Trophoblast cell (in vitro differentiated cells and primary cell): ENCODE results near the gene RELT.

Experiments
- DNase-seq, 2 donors: peaks; one replicate each; pipeline ENCODE4 v3.0.0-alpha.2; 2016
- H2AFZ ChIP-seq: 2 replicates; pipeline ENCODE4 v1.6.1; 2013; ENCODE audit warnings: low read length, moderate library complexity, mild to moderate bottlenecking; ENCODE audit not compliant: insufficient read depth, poor library complexity
- H2AK5ac ChIP-seq: 2 replicates; pipeline ENCODE4 v1.6.1; 2013; ENCODE audit warnings: mild to moderate bottlenecking, low read length
- H2BK120ac ChIP-seq: 2 replicates; pipeline ENCODE4 v1.6.1; 2013; ENCODE audit warnings: low read length, mild to moderate bottlenecking, moderate library complexity; ENCODE audit not compliant: insufficient read depth, poor library complexity
- H2BK12ac ChIP-seq: 2 replicates; pipeline ENCODE4 v1.6.1; 2013; ENCODE audit warnings: mild to moderate bottlenecking, low read length, moderate library complexity
- H2BK5ac ChIP-seq: 2 replicates; pipeline ENCODE4 v1.6.1; 2013; ENCODE audit warnings: low read length, low read depth, moderate library complexity, mild to moderate bottlenecking; ENCODE audit not compliant: poor library complexity
- H3K14ac ChIP-seq: 2 replicates; pipeline ENCODE4 v1.6.1; 2013; ENCODE audit warnings: mild to moderate bottlenecking, low read length
- H3K18ac ChIP-seq: 2 replicates; pipeline ENCODE4 v1.6.1; 2013; ENCODE audit warnings: mild to moderate bottlenecking, low read length
- H3K23ac ChIP-seq: 2 replicates; pipeline ENCODE4 v1.6.1; 2013; ENCODE audit warnings: low read length
- H3K27ac ChIP-seq: 2 replicates; pipeline ENCODE4 v1.5.1; 2013; ENCODE audit warnings: low read depth, mild to moderate bottlenecking, inconsistent platforms, low read length, moderate library complexity
- H3K27me3 ChIP-seq: 2 replicates; pipeline ENCODE4 v1.6.1; 2013; ENCODE audit warnings: inconsistent platforms, mild to moderate bottlenecking, low read length, moderate library complexity; ENCODE audit not compliant: insufficient read depth
- H3K36me3 ChIP-seq, 2 experiments: 1 replicate in 1 of 2; 2 replicates in 1 of 2; pipeline ENCODE4 v1.6.1; 2013; ENCODE audit warnings: low read length in 2 of 2, mild to moderate bottlenecking in 2 of 2, moderate library complexity in 1 of 2; ENCODE audit not compliant: insufficient read depth in 2 of 2, control insufficient read depth in 1 of 2
- H3K4ac ChIP-seq: 2 replicates; pipeline ENCODE4 v1.6.1; 2013; ENCODE audit warnings: low read depth, mild to moderate bottlenecking, low read length, moderate library complexity
- H3K4me1 ChIP-seq, 2 experiments: 1 replicate in 1 of 2; 2 replicates in 1 of 2; pipeline ENCODE4 v1.6.1; 2013; ENCODE audit warnings: low read length in 2 of 2, mild to moderate bottlenecking in 2 of 2, moderate library complexity in 1 of 2; ENCODE audit not compliant: insufficient read depth in 2 of 2, control insufficient read depth in 1 of 2
- H3K4me2 ChIP-seq: 2 replicates; pipeline ENCODE4 v1.6.1; 2013; ENCODE audit warnings: inconsistent platforms, mild to moderate bottlenecking, low read length, moderate library complexity
- H3K4me3 ChIP-seq: 2 replicates; pipeline ENCODE4 v1.5.1; 2013; ENCODE audit warnings: mild to moderate bottlenecking, low read depth, low read length, inconsistent platforms
- H3K79me1 ChIP-seq: one replicate; pipeline ENCODE4 v1.6.1; 2013; ENCODE audit warnings: low read length
- H3K79me2 ChIP-seq: 2 replicates; pipeline ENCODE4 v1.6.1; 2013; ENCODE audit warnings: low read length, mild to moderate bottlenecking; ENCODE audit not compliant: control insufficient read depth, insufficient read depth, poor library complexity
- H3K9ac ChIP-seq: 2 replicates; pipeline ENCODE4 v1.6.1; 2013; ENCODE audit warnings: mild to moderate bottlenecking, low read length
- H3K9me3 ChIP-seq: 2 replicates; pipeline ENCODE4 v1.6.1; 2013; ENCODE audit warnings: low read depth, mild to moderate bottlenecking, control low read depth, inconsistent platforms, low read length; ENCODE audit not compliant: insufficient read depth
- H4K12ac ChIP-seq: 2 replicates; pipeline ENCODE4 v1.6.1; 2013; ENCODE audit warnings: low read depth, mild to moderate bottlenecking, low read length, moderate library complexity
- H4K8ac ChIP-seq: 2 replicates; pipeline ENCODE4 v1.6.1; 2013; ENCODE audit warnings: low read depth, mild to moderate bottlenecking, low read length, moderate library complexity
- H4K91ac ChIP-seq: one replicate; pipeline ENCODE4 v1.6.1; 2013; ENCODE audit warnings: low read depth, mild to moderate bottlenecking, low read length, moderate library complexity
- WGBS: extraction: QIAGEN DNeasy Blood & Tissue Kit; methylation state at CpG from one replicate; pipeline ENCODE4 v1.1.7; 2013; ENCODE audit warnings: missing lambda C conversion rate; ENCODE audit not compliant: insufficient read length, insufficient coverage; ENCODE audit errors: extremely low coverage; 5-methylcytosine and 5-hydroxymethylcytosine counted together

The RELT gene

DNA sequence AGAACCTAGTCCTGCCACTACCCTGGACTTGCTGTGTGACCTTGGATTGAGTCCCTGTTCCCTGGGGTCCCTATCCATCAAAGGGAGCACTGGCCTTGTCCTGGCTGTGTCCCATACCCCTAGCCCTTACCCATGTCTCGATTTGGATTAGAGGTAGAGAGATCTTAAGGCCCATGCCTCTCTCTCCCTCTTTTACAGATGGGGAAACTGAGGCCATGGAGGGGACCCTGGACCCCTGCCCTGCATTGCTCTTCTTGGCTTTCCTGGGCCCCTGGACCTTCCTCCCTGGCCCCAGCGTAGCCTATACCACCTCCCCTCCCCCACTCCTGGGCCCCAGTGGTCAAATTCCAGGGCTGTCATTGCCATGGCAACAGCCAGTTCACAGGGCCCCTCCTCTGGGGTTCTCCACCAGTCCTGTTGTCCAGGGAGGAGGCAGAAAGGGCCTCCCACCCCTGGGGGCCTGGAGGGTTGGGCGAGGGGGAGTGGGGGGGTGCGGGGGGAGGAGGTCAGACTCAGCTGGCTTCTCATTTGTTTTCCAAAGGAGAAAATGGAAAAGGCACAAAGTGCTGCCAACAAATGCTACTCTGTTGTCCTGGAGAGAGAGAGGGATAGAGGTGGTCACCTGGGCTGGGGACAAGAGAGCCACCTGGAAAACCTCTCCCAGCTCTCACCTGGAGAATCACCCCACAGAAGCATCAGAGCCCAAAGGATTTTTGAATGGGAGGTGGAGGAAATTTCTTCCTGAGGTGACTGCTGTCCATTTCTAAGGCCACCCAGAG is 44.9 kb upstream of the RELT start:
- DNase-seq: no peak
- peak overlapping the region; percentile 75 for H3K27ac ChIP-seq
- peaks cover 35% of the 10 kb centered on the region for H3K79me1 ChIP-seq
- H2BK120ac ChIP-seq: peak overlapping the region; percentile 92
- H2AFZ ChIP-seq: peak overlapping the region; percentile 14
- H3K4me2 ChIP-seq: peak overlapping the region; percentile 55
- H3K4me1 ChIP-seq: peaks cover 58 to 62% of the 10 kb centered on the region in 2 experiments
- no peak overlapping the region for H3K4me3 ChIP-seq
- H3K27me3 ChIP-seq: no peaks in the 10 kb centered on the region
- peak overlapping the region; percentile 96 for H4K91ac ChIP-seq
- peak overlapping the region; percentile 87 for H3K4ac ChIP-seq
- WGBS: no CpG with 5 or more reads among the region's 4 CpGs
- peaks cover 16% of the 10 kb centered on the region for H3K79me2 ChIP-seq
- H3K36me3 ChIP-seq: peaks cover 10 to 14% of the 10 kb centered on the region in 2 experiments
- peak overlapping the region; percentile 9 for H4K12ac ChIP-seq
- H2BK12ac ChIP-seq: peak overlapping the region; percentile 99
- peak overlapping the region; percentile 30 for H3K9ac ChIP-seq
- H3K9me3 ChIP-seq: no peaks in the 10 kb centered on the region
- H2AK5ac ChIP-seq: peak overlapping the region; percentile 98
- no peak overlapping the region for H3K23ac ChIP-seq
- peak overlapping the region; percentile 85 for H3K18ac ChIP-seq
- H4K8ac ChIP-seq: peak overlapping the region; percentile 77
- H3K14ac ChIP-seq: peak overlapping the region; percentile 91
- H2BK5ac ChIP-seq: peak overlapping the region; percentile 94

DNA sequence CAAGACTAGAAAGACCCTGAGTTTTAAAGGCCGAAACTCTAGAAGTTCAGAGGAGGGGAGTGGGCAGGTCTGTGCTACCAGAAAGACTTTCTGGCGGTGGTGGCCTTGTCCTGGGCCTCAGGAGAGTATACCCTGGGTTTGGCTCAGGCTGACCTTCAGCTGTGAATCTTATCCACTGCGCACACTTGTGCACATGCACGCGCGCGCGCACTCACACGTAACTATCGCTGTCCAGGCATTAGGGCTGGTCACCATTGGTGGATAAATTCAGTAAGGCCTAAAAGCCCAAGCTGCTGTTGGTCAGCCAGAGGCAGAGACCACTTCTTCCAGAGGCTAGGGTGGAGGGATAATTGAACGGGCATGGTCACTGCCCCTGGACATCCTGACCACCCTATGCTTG is 43.0 kb upstream of the RELT start:
- Histone ChIP-seq H3K23ac (no peak overlapping the region), H3K18ac (peak overlapping the region; percentile 73), H4K12ac (no peak overlapping the region), H2BK5ac (peak overlapping the region; percentile 4), H3K9ac (no peak overlapping the region), H3K4me1 (peaks cover 45 to 51% of the 10 kb centered on the region in 2 experiments), H2AFZ (peak overlapping the region; percentile 11), H3K79me2 (peaks cover 16% of the 10 kb centered on the region), H3K36me3 (peaks cover 5 to 11% of the 10 kb centered on the region in 2 experiments), H2AK5ac (peak overlapping the region; percentile 38), H3K4me2 (no peak overlapping the region), H2BK120ac (peak overlapping the region; percentile 28), H4K91ac (peak overlapping the region; percentile 60), H3K14ac (peak overlapping the region; percentile 46), H3K27me3 (no peaks in the 10 kb centered on the region), H3K27ac (peak overlapping the region; percentile 71), H3K79me1 (peaks cover 35% of the 10 kb centered on the region), H4K8ac (peak overlapping the region; percentile 55), H3K4me3 (no peak overlapping the region), H3K4ac (peak overlapping the region; percentile 21), H3K9me3 (no peaks in the 10 kb centered on the region), H2BK12ac (peak overlapping the region; percentile 23)
- no peak for DNase-seq
- WGBS: no CpG with 5 or more reads among the region's 11 CpGs

DNA sequence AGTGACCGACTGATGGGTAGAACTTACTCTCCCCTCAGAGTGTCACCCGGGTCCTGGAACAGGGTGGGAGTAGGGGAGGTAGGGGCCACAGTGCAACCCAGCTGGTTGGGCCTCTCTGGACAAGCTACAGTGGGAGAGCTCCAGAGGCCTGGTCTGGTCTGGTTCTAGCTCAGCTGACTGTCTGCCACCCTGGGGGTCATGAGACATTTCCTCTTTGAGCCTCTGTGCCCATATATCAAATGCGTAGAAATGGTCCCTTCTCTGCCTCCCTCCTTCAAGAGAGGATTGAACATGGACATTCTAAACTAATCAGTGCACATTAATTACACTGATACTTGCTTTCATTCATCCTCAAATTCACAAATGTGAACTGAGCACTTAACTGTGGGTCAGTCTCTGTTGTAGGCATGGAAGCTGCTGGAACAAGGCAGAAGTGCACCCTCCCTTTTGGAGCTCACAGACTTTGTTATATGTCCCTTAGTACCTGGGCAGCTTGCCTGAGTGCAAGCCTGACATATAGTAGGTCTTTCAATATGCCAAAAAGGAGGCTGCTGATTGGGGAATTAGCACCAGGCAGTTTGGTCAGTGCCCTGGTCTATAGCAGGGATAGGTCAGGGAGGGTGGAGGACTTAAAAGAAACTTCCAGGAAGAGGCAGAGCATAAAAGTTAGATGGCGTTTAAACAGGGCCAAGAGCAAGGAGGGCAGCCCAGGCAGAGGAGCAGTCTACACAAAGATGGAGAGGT is 42.4 kb upstream of the RELT start:
- Histone ChIP-seq H3K4me1 (peaks cover 45 to 50% of the 10 kb centered on the region in 2 experiments), H2AFZ (peak overlapping the region; percentile 11), H3K14ac (peak overlapping the region; percentile 46), H4K91ac (peak overlapping the region; percentile 60), H4K12ac (no peak overlapping the region), H3K79me1 (peaks cover 35% of the 10 kb centered on the region), H3K36me3 (peaks cover 0 to 11% of the 10 kb centered on the region in 2 experiments), H3K4ac (peak overlapping the region; percentile 21), H4K8ac (peak overlapping the region; percentile 52), H3K23ac (no peak overlapping the region), H3K27ac (peak overlapping the region; percentile 71), H2BK120ac (peak overlapping the region; percentile 28), H3K9me3 (no peaks in the 10 kb centered on the region), H3K27me3 (no peaks in the 10 kb centered on the region), H3K4me2 (peak overlapping the region; percentile 16), H3K4me3 (no peak overlapping the region), H2BK5ac (peak overlapping the region; percentile 43), H3K79me2 (peaks cover 16% of the 10 kb centered on the region), H2AK5ac (peak overlapping the region; percentile 38), H3K18ac (peak overlapping the region; percentile 73), H2BK12ac (peak overlapping the region; percentile 44), H3K9ac (no peak overlapping the region)
- WGBS: no CpG with 5 or more reads among the region's 4 CpGs
- DNase-seq: no peak

DNA sequence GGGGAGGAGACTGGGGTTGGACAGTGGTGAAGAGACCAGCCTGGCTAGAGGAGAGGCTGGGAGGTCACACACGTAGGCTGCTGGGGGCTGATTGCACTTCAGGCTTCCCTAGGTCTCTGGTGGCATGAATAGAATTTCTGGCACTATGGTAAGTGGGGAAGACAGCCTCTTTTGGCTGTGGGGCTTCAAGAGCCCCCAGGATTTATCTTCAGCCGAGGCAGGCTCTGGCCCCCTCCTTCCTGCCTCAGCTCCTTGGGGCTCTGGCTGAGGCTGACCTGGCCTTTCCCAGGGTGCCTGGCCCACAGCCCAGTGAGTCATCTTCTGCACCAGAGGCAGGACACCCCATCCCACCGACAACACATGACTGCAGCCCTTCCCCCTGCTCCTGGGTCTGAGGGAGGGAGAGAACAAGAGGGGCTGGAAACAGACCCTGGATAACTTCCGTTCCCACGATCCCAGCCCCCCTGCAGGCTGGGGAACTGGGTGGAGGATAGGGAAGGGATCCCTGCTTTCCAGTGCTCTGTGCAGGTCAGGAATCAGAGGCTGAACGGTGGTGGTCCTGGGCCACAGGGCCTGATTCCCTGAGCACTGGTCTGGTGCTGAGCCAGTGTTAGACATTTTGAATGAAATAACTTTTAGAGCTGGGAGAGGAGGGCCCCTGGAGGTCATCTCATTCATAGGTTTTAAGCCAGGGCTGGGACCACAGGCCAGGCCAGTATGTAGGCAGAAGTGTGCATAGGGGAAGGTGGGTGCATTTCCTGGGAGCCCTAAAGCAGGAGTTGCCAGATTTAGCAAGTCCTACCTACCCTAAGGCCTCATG is 41.6 kb upstream of the RELT start:
- H3K23ac ChIP-seq: no peak overlapping the region
- H3K4me2 ChIP-seq: peak overlapping the region; percentile 16
- no peaks in the 10 kb centered on the region for H3K9me3 ChIP-seq
- no peak overlapping the region for H3K4me3 ChIP-seq
- DNase-seq: peak; percentile 14 to 30
- H4K12ac ChIP-seq: no peak overlapping the region
- no CpG with 5 or more reads among the region's 6 CpGs for WGBS
- H3K4me1 ChIP-seq: peaks cover 49 to 52% of the 10 kb centered on the region in 2 experiments
- peak overlapping the region; percentile 55 for H4K8ac ChIP-seq
- H3K9ac ChIP-seq: no peak overlapping the region
- peak overlapping the region; percentile 71 for H3K27ac ChIP-seq
- H3K79me1 ChIP-seq: peaks cover 35% of the 10 kb centered on the region
- H3K27me3 ChIP-seq: no peaks in the 10 kb centered on the region
- peak overlapping the region; percentile 56 for H3K14ac ChIP-seq
- H3K79me2 ChIP-seq: peaks cover 16% of the 10 kb centered on the region
- peak overlapping the region; percentile 72 for H2AK5ac ChIP-seq
- peak overlapping the region; percentile 77 for H4K91ac ChIP-seq
- H2BK12ac ChIP-seq: peak overlapping the region; percentile 66
- peaks cover 0 to 11% of the 10 kb centered on the region in 2 experiments for H3K36me3 ChIP-seq
- peak overlapping the region; percentile 14 for H2AFZ ChIP-seq
- H3K4ac ChIP-seq: peak overlapping the region; percentile 13
- H3K18ac ChIP-seq: peak overlapping the region; percentile 28
- H2BK5ac ChIP-seq: peak overlapping the region; percentile 43
- peak overlapping the region; percentile 69 for H2BK120ac ChIP-seq
